Peyer's patch (tissue), 4 donors: Measurements from ENCODE around the gene CACNA2D1.

Experiments
- POLR2A ChIP-seq, 2 donors: fragments of 450-650 bp; IDR thresholded peaks; one replicate each; pipeline ENCODE4 v1.5.1; 2017; ENCODE audit warnings: antibody characterized with exemption in 2 of 2, mild to moderate bottlenecking in 2 of 2, moderate library complexity in 2 of 2
- TF ChIP-seq, protein P1 (sequence below), 6 experiments: fragments of 450-650 bp in 4 of 6; fragments of 200-600 bp in 2 of 6; sonication (generic) in 1 of 6; IDR thresholded peaks; one replicate each; pipeline ENCODE4 v1.5.1; 2017 to 2019; ENCODE audit warnings: antibody characterized with exemption in 6 of 6, mild to moderate bottlenecking in 3 of 6, moderate library complexity in 1 of 6

- TF ChIP-seq POLR2A (IDR thresholded peaks at IDR 0.05): no peak
- TF ChIP-seq, protein P1, sequence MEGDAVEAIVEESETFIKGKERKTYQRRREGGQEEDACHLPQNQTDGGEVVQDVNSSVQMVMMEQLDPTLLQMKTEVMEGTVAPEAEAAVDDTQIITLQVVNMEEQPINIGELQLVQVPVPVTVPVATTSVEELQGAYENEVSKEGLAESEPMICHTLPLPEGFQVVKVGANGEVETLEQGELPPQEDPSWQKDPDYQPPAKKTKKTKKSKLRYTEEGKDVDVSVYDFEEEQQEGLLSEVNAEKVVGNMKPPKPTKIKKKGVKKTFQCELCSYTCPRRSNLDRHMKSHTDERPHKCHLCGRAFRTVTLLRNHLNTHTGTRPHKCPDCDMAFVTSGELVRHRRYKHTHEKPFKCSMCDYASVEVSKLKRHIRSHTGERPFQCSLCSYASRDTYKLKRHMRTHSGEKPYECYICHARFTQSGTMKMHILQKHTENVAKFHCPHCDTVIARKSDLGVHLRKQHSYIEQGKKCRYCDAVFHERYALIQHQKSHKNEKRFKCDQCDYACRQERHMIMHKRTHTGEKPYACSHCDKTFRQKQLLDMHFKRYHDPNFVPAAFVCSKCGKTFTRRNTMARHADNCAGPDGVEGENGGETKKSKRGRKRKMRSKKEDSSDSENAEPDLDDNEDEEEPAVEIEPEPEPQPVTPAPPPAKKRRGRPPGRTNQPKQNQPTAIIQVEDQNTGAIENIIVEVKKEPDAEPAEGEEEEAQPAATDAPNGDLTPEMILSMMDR (IDR thresholded peaks at IDR 0.05): no peak
Observed at GRCh38 chr7:82289152-82289535, 154.4 kb downstream of the CACNA2D1 start.
